GM19099 (cell line): ENCODE data around the gene HECW1.

Experiments used
- POLR2A ChIP-seq: IDR thresholded peaks from 3 replicates; pipeline ENCODE4 v1.6.1; 2011; ENCODE audit warnings: low read depth; ENCODE audit not compliant: insufficient read length; ENCODE audit errors: extremely low read depth

Gene HECW1

DNA sequence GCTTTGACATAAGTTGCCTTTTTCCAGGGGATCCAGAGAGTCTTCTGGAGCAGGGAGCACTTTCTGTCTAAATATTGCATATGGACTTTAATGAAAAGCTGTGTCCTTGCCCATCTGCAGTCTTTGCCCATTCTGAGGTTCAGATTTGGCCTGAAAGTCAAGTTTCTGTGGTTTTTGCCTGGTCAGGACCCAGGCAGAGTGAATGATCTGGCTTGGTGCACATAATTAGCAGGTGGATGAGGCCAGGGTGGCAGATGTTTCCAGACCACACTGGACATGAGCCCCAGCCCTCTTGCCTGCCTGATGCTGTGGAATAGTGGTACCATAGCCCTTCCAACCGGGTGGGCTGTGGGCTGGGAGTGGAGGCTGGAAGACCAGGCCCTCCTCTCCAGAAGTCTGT lies 11.0 kb downstream of the HECW1 start:
- TF ChIP-seq POLR2A, result no peak

DNA sequence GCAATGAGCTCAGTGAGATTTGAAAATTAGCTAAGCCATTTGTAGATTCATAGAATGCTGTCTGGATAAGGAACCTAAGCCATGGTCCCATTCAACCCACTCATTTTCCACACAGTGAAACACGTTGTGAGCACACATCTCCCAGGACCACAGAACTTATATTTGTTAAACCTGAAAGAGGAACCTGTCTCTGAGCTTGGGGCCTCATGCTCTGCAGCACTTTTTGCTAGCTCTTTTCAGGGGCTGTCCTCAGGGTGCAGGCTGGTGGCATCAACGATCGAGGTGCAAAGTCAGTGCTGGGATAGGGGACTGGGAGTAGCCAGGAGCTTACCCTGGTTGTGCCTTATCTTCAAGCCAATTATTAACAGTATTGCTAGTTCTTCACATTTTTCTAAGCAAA lies 11.9 kb downstream of the HECW1 start:
- TF ChIP-seq POLR2A, result no peak

DNA sequence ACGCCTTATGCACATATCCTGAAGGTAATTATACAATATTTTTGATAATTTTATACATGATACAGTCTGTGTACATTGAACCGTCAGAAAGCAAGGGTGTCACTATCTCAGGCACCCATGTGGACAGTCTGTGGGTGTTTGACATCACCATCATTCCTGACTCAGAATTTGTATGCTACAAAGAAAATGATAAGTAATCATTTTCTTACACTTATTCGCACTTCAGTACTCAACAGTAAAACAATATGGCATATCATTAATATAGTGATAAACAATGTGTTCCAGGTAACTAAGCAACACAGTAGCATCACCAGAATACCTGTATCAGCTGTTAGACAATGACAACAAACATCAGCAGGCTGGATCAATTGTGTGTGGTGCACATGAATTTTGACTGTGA lies 17.9 kb downstream of the HECW1 start:
- TF ChIP-seq POLR2A, result no peak

DNA sequence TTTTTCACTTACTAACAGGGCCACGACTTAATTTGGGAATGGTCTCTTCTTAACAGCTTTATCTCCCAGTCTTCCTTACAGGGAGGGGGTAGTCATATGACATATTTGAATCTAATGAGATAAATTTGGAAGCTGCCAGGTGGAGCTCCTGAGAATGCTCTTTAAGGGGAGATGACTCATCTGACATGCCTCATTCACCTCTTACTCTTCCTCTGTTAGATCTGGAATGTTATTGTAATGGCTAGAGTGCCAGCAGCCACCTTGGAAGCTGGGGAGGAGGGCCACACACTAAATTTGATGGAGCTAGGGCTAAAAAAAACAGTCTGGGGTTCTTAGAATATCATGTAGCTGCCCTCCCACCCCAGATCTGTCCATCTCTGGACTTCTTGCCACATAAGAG lies 22.7 kb downstream of the HECW1 start:
- no peak for TF ChIP-seq POLR2A

GRCh38 chr7:43136064-43136463 lies 23.6 kb downstream of the HECW1 start:
- no peak for TF ChIP-seq POLR2A

DNA sequence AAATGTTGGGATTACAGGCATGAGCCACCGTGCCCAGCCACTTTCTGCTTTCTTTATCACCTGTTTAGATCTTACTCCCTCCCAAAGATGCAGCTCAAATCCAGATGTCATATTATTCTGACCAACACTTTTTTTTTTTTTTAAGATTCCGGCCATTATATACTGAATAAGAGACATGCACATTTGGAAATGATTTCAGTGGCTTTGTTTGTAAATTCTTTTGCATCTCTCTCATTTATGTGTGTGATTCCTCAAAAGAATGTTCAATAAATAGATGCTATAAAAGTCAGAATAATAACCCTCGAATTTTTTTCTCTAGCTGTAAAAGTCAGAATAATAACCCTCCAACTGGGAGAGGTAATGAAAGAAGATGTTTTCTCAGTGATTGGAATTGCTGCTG lies 25.4 kb downstream of the HECW1 start:
- no peak for TF ChIP-seq POLR2A

- no peak for TF ChIP-seq POLR2A
These were observed 26.3 kb downstream of the HECW1 start for GRCh38 chr7:43138710-43139109.

- TF ChIP-seq POLR2A, result no peak
These were observed 26.7 kb downstream of the HECW1 start for GRCh38 chr7:43139137-43139536.

DNA sequence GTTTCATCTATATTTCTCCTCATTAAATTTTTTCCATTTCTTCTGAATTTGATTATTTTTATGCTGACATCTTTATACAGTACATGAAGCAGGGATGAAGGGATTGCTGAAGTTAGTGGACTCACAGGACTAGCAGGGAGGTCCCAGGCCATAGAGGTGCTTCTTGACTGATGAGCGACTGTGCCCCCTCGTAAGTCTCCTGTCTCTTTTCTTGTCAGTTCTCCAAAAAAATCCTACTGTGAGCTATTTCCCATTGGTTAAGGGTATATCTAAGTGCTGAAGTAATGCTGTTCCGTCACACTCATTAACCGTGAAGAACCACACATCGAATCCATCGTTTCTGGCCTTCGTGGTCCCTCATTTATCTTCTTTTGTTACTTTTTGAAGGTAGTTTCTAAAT lies 27.7 kb downstream of the HECW1 start:
- no peak for TF ChIP-seq POLR2A

DNA sequence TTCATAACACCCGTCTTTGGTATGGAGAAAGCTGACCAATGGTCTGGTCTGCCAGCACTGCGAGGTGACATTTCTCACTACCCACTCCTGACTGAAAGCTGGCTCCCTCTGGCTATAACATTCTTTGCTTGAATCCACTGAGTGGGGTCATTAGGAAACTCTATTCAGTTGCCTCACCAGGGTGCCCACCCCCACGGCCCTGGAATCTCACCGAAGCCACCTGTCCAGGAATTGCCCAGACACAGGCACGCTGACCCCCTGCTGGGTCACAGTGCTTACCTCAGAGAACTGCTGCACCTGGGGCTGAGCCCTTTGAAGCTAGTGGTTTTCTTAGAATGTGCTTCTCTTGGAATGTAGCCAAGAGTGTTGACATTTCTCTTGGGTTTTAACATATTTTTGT lies 28.6 kb downstream of the HECW1 start:
- no peak for TF ChIP-seq POLR2A

- TF ChIP-seq POLR2A, result no peak
These were observed 30.3 kb downstream of the HECW1 start for GRCh38 chr7:43142703-43143102.

GRCh38 chr7:43143918-43144589 lies 31.6 kb downstream of the HECW1 start:
- no peak for TF ChIP-seq POLR2A

GRCh38 chr7:43148161-43148731 lies 35.8 kb downstream of the HECW1 start:
- no peak for TF ChIP-seq POLR2A

GRCh38 chr7:43151076-43151475 lies 38.6 kb downstream of the HECW1 start:
- TF ChIP-seq POLR2A, result no peak

DNA sequence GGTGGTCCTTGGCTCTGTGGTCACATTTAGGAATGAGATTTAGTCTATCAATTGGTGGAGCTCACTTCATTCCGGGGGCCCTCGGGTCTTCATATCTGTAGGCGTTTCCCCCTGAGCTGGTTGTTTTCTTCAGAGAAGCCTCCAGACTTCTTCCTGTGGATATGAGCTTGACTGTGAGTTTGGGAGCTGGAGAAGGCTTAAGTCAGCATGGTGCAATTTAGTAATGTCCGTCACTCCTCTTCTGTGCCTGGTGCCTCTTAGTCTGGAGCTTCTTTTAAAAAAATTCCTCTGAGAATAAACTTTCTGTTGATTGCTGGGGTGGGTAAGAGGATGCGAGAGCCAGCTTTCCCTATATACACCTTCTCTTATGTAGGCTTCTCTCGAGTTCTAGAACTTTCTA lies 40.2 kb downstream of the HECW1 start:
- TF ChIP-seq POLR2A, result no peak

- no peak for TF ChIP-seq POLR2A
These were observed 43.2 kb downstream of the HECW1 start for GRCh38 chr7:43155636-43156035.

- no peak for TF ChIP-seq POLR2A
These were observed 51.4 kb downstream of the HECW1 start for GRCh38 chr7:43163885-43164284.

DNA sequence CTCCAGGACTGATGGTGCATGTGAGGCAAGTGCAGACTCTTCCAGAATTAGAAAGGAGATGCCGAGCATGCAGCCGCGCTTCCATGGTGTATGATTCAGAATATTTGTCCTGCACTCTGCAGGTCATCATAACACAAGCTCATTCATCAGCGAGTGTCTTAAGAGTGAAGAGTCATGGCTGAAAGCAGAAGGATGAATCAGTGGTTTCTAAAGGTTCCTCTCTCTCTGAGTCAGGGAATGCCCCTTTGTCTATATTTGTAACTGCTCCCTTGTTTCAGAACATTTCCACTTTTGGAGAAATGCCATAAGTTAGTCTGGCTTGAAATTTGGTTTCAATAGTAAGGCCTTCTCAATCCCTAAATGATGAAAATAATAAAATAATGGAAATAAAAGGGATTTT lies 52.3 kb downstream of the HECW1 start:
- TF ChIP-seq POLR2A, result no peak

DNA sequence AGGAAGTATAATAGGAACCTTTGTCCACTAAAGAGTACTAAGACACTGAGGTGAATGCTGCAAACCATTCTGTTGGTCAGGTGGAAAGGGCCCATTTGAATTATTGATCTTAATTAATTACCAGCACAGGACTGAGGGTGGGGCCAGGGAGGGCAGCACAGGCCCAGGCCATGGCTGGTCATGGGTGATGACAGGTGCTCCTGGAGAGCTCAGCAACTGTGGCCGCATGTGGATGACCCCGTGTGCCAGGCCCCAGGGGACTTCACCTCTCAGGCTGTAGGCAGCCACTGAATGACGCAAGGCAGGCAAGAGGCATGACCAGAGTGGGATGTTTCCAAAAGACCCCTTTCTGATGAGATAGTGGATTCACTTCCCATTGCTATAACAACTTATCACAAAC lies 54.2 kb downstream of the HECW1 start:
- TF ChIP-seq POLR2A, result no peak
